SK-N-SH treated with all-trans-retinoic acid at 6 μM for 48 hours (cell line): ENCODE results near the gene PCARE.
A peak's percentile ranks its signal among the peaks of the same experiment; 100 is the strongest.

ENCODE experiments used
- ATAC-seq: fragments of 200-7000 bp; cut with Tn5 transposase; 3 replicates; pipeline ENCODE4 v1.9.1; 2020; ENCODE audit warnings: mild to moderate bottlenecking, moderate library complexity
- ARNTL ChIP-seq: fragments of 450-650 bp; formaldehyde crosslinking; IDR thresholded peaks from 2 replicates; pipeline ENCODE4 v1.5.0; 2020; ENCODE audit warnings: low read depth, mild to moderate bottlenecking, moderate library complexity, borderline replicate concordance
- BACH2 ChIP-seq: fragments of 250-450 bp; sonication (Bioruptor Pico); IDR thresholded peaks from 2 replicates; pipeline ENCODE4 v1.9.0; 2021; ENCODE audit warnings: mild to moderate bottlenecking, borderline replicate concordance
- CREB5 ChIP-seq: fragments of 250-450 bp; sonication (Bioruptor Pico); IDR thresholded peaks from 2 replicates; pipeline ENCODE4 v1.5.1; 2020; ENCODE audit warnings: low read depth, mild to moderate bottlenecking, moderate library complexity
- ESRRG ChIP-seq: fragments of 250-450 bp; sonication (Bioruptor Pico); IDR thresholded peaks from 2 replicates; pipeline ENCODE4 v1.6.1; 2021; ENCODE audit warnings: mild to moderate bottlenecking
- GLIS3 ChIP-seq: fragments of 250-450 bp; sonication (Bioruptor Pico); IDR thresholded peaks from 2 replicates; pipeline ENCODE4 v1.5.0; 2020; ENCODE audit warnings: mild to moderate bottlenecking, moderate library complexity
- OSR1 ChIP-seq: fragments of 250-450 bp; sonication (Bioruptor Pico); IDR thresholded peaks from 2 replicates; pipeline ENCODE4 v1.8.0; 2022; ENCODE audit warnings: moderate library complexity, mild to moderate bottlenecking, inconsistent platforms
- PATZ1 ChIP-seq: fragments of 250-450 bp; sonication (Bioruptor Pico); IDR thresholded peaks from 2 replicates; pipeline ENCODE4 v1.8.0; 2020; ENCODE audit warnings: mild to moderate bottlenecking, moderate library complexity, borderline replicate concordance
- POU6F1 ChIP-seq: fragments of 250-450 bp; sonication (Bioruptor Pico); IDR thresholded peaks from 2 replicates; pipeline ENCODE4 v1.8.0; 2021; ENCODE audit warnings: low read depth, mild to moderate bottlenecking, moderate library complexity, borderline replicate concordance
- RARB ChIP-seq: fragments of 250-450 bp; sonication (Bioruptor Pico); IDR thresholded peaks from 2 replicates; pipeline ENCODE4 v1.8.0; 2021; ENCODE audit warnings: mild to moderate bottlenecking, moderate library complexity
- TCF4 ChIP-seq: fragments of 250-450 bp; sonication (Bioruptor Pico); IDR thresholded peaks from 2 replicates; pipeline ENCODE4 v1.8.0; 2021; ENCODE audit warnings: mild to moderate bottlenecking, moderate library complexity, borderline replicate concordance
- TSHZ2 ChIP-seq: fragments of 250-450 bp; sonication (Bioruptor Pico); IDR thresholded peaks from 2 replicates; pipeline ENCODE4 v1.5.0; 2020; ENCODE audit warnings: mild to moderate bottlenecking, moderate library complexity
- ZC3H10 ChIP-seq: fragments of 250-450 bp; sonication (Bioruptor Pico); IDR thresholded peaks from 2 replicates; pipeline ENCODE4 v1.5.1; 2021; ENCODE audit warnings: mild to moderate bottlenecking, moderate library complexity
- ZFP3 ChIP-seq: fragments of 250-450 bp; sonication (Bioruptor Pico); IDR thresholded peaks from 2 replicates; pipeline ENCODE4 v1.5.0; 2020; ENCODE audit warnings: mild to moderate bottlenecking, moderate library complexity
- ZFP30 ChIP-seq: fragments of 450-650 bp; formaldehyde crosslinking; IDR thresholded peaks from 2 replicates; pipeline ENCODE4 v1.5.0; 2022; ENCODE audit warnings: mild to moderate bottlenecking, moderate library complexity
- ZNF565 ChIP-seq: fragments of 450-650 bp; formaldehyde crosslinking; conservative IDR thresholded peaks from 2 replicates; pipeline ENCODE4 v1.5.0; 2020; ENCODE audit warnings: low read depth, mild to moderate bottlenecking, moderate library complexity
- ZNF70 ChIP-seq: fragments of 450-650 bp; formaldehyde crosslinking; IDR thresholded peaks from 2 replicates; pipeline ENCODE4 v1.5.0; 2020; ENCODE audit warnings: mild to moderate bottlenecking, moderate library complexity

PCARE gene

DNA sequence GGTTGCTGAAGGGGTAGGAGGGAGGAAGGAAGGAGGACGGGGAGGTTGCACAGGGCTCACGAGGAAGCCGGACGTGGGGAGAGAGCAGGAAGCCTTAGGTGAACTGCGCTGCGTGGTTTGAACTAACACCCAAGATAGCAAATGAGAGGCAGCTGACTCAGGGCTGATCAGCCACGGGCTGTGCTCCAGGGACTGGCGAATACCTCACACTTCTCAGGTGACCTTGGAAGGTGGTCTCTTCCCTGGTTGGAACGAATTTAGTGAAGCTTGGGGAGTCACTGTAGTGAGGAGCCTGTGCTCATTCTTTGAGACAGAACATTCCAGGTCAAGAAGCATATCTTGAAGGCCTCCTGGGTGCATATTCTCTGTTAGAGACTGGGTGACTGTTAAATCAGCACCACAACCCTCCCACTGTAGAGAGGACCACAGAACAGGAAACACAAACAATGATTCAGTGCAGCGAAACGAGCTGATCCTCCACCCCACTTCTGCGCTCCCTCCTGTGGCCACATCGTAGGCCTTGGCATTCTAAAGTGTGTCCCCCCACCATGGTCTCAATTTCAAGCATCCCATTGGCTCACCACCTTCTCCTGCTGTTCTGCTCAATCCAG is 59.4 kb downstream of the PCARE start:
- peak; percentile 16; the same call in 1 of the 3 replicates for ATAC-seq
- TF ChIP-seq ESRRG (CRISPR knock-in tag) (no peak), PATZ1 (CRISPR knock-in tag) (no peak), POU6F1 (no peak), ZNF565 (no peak), ARNTL (CRISPR knock-in tag) (no peak), ZC3H10 (CRISPR knock-in tag) (no peak)
- TF ChIP-seq, all 23 proteins: peak for 0

DNA sequence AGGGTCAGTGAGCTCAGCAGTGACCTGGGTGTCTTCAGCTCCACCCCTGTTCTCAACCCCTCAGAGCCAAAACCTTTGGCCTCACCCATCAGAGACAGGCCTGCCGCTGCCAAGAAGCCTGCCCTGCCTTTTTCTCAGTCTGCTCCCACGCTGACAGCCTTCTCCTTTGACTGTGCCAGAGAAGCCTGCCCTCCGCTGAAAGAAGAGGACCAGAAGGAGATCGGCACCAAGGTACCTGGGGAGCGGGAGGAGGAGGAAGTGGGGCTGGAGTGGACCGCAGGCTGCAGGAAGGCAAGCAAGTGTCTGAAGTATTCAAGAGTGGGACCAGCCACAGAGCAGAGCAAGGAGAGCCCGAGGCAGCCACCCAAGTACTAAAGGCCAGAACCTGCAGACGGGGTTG is 60.0 kb downstream of the PCARE start:
- ATAC-seq, result no peak

DNA sequence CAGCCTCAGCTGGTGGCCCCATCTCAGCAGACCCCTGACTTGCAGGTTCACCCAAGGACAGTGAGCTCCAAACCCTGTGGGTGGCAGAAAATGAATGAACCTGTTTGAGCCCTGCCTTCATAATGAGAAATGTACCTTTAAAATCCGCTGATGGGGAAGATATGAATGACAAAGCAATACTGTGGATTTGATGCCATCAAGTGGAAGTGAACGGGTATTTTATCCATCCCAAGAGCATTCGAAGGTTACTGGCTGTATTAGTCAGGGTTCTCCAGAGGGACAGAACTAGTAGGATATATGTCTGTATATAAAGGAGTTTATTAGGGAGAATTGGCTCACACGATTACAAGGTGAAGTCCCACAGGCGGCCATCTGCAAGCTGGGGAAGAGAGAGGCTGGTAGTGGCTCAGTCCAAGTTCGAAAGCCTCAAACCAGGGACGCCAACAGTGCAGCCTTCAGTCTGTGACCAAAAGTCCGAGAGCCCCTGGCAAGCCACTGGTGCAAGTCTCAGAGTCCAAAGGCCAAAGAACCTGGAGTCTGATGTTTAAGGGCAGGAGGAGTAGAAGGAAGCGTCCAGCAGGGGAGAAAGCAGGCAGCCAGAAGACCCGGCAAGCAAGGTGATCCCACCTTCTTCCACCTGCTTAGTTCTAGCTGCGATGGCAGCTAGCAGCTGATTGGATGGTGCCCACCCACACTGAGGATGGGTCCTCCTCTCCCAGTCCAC is 61.1 kb downstream of the PCARE start:
- TF ChIP-seq POU6F1 (no peak), BACH2 (no peak), OSR1 (CRISPR knock-in tag) (no peak), RARB (no peak), ZFP30 (no peak), PATZ1 (CRISPR knock-in tag) (no peak), ARNTL (CRISPR knock-in tag) (no peak), GLIS3 (CRISPR knock-in tag) (no peak)
- TF ChIP-seq, all 23 proteins: peak for 0
- no peak for ATAC-seq

More for the DNA sequence above, 60.0 kb downstream of the PCARE start:
- no peak for TF ChIP-seq TSHZ2

DNA sequence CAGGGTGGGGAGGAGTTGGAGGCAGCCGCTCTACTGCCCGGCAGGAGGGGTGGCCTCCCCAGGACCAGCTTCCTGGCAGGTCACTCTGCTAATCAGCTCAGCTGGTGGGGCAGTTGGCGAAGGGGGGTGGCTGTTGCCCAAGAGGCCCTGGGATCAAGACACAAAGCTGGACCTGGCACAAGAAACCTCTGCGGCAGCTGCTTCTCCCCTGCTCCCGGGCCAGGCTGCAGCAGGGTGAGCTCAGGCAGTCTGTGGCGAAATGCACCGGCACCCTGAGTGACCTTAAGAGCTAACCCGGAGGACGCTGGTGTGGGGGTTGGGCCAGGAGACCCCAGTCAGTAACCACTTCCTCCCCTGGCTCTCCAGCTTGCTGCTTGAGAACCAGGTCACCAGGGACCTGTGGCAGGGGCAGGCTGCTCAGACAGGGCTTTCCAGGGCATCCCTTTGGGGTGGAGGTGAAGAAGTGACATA is 62.1 kb downstream of the PCARE start:
- no peak for TF ChIP-seq POU6F1
- no peak for TF ChIP-seq BACH2
- TF ChIP-seq CREB5 (CRISPR knock-in tag), result no peak
- no peak for TF ChIP-seq GLIS3 (CRISPR knock-in tag)
- no peak for TF ChIP-seq TCF4 (CRISPR knock-in tag)
- no peak for TF ChIP-seq ZFP3 (CRISPR knock-in tag)
- TF ChIP-seq ZNF70, result no peak

More for the DNA sequence above, 62.1 kb downstream of the PCARE start:
- ATAC-seq, result no peak
